ENCODE results near the gene TTF1. TPM values are rescaled to one million over a fixed set of nuclear protein-coding genes. Genes with fewer than 3 reads are reported as not detected.
"Not testable (repeated sequence)": the region's sequence is repeated elsewhere in the genome, so short reads cannot be mapped to it uniquely, and the experiment has no call there.

TTF1 gene
- polyA plus RNA-seq, 4 donors = 18.0 to 20.9 (median 19.3) TPM

- DNase-seq (ENCODE audit: low read depth in 4 of 4, low spot score in 2 of 4) = no peak
Observed at GRCh38 chr9:132414731-132415130, 8.1 kb upstream of the TTF1 start.

GRCh38 chr9:132413926-132414325 is 7.3 kb upstream of the TTF1 start:
- no peak for DNase-seq (ENCODE audit: low read depth in 4 of 4, low spot score in 2 of 4)

- DNase-seq (ENCODE audit: low read depth in 4 of 4, low spot score in 2 of 4) = peak in 1 of 4 donors; percentile 27
Observed at GRCh38 chr9:132412089-132412488, 5.4 kb upstream of the TTF1 start.

DNA sequence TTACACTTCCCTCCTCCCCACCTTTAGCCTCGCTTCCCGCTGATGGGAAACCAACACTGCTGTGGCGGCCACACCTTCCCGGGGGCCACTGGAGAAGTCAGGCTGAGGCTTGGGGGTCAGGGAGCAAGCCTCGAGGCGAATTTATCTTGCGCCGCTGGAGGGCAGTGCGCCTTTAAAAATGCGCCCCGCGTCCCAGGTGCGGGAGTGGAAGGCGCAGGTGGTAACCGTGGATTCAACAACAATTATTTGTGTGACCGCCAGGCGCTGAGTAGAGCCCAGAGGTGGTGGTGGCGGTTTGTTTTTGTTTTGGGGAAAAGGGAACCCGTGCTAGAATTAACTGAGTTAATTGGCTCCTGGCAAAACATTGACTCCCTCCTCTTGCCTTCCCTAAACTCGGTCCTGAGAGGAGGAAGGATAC is 4.5 kb upstream of the TTF1 start:
- peak in 1 of 4 donors; percentile 41 for DNase-seq (ENCODE audit: low read depth in 4 of 4, low spot score in 2 of 4)

DNA sequence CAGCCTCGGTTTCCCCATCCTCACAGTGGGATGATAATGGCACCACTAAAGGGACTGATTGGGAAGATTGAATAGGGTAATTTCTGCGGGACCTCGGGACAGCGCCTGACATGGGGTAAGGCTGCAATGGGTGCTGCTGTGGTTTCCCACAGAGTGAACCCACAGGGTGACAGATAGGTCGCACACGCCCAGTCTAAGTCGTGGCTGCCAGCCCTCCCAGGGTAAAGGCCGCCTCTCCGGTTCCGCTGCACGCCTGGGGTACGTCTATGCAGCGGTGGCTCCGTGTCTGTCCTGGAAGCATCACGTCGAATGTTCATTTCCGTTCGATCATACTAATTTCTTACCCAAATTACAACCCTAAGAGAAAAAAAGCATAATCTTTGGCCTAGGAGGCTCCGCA is 4.0 kb upstream of the TTF1 start:
- no peak for DNase-seq (ENCODE audit: low read depth in 4 of 4, low spot score in 2 of 4)

- peak in 1 of 4 donors; percentile 34 for DNase-seq (ENCODE audit: low read depth in 4 of 4, low spot score in 2 of 4)
Observed at GRCh38 chr9:132409828-132410528, 3.3 kb upstream of the TTF1 start, which contains the start of gene CFAP77. Gene CFAP77 (plus strand): TSS chr9:132410211. CDS start chr9:132410272, 61 bp downstream.

DNA sequence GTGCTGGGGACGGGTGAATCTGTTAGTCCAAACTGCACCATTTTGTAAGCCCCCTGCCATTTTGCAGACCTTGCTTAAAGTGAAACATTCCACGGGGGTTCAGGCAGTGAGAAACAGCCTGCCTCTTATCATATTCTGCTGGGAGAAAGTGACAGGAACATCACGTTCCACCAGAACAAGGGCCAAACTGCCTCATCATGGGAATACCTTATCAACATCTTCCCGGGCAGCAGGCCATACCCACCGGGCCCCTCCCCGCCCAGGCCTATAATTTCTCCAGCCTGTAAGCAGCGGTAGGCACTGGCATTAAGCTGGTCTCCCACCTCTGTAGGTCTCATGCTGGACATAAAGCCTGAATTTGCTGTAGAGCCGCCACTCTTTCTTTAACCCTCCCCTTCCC is 1.9 kb upstream of the TTF1 start:
- no peak for DNase-seq (ENCODE audit: low read depth in 4 of 4, low spot score in 2 of 4)

DNA sequence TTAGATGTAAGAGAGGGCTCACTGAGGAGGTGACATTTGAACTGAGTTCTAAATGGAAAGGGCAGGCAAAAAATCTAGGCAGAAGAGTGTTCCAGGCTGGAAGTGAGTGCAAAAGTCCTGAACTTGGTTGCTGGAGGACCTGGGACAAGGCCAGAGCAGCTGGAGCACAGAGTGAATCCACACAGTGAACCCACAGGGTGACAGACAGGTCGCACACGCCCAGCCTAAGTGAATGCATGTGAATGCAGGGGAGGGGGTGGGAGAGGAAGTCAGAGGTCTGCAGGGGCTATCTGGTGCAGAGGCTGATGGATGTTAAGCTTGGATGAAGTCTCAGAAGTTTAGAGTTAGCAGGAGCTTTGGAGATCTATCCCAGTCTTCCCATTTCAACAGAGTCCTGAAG is 556 bp upstream of the TTF1 start:
- DNase-seq (ENCODE audit: low read depth in 4 of 4, low spot score in 2 of 4) = no peak

DNA sequence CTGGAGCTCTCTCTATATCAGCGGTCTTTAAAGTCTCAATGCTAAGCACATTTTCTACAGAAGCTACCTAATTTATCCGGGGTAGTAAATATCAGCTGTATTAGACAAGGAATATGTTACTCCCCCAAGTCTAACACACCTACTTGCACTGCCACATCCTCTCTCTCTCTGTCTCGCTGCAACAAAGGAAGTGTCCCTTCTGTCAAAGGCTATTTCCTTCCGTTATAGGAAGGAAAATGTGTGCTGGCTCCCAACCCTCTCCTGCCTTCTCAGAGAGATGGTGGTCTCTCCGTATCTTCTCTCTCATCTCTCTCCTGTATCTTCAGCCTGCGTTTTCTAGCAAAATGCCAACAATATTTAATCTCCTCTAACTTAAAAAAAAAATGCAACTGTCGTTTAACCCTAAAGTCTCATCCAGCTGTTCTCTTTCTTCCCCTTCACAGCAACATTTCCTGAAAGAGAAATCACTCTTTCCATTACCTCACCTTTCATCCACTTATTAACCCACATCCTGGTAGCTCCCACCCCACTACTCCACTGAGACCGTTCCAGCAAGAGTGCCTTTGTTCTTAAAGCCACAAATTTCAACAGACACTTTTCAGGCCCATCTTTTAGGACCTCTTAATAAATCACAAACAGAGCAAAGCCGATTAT is 2.3 kb downstream of the TTF1 start:
- no peak for DNase-seq (ENCODE audit: low read depth in 4 of 4, low spot score in 2 of 4)

DNA sequence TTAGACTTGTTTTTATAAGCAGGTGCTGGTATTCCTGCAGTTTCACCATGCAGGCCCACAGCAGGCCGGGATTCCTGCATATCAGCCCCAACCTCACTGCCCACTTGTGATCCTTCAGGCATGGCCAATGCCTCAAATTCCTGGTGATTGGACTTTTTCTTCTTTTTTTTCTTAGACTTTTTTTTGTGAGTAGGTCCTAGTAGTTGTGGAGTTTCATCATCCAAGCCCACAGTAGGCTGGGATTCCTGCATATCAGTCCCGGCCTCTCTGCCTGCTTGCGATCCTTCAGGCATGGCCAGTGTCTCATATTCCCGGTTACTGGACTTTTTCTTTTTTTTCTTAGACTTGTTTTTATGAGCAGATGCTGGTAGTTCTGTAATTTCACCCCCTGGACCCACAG is 4.8 kb downstream of the TTF1 start:
- DNase-seq (ENCODE audit: low read depth in 4 of 4, low spot score in 2 of 4) = peak in 1 of 4 donors; percentile 40

DNA sequence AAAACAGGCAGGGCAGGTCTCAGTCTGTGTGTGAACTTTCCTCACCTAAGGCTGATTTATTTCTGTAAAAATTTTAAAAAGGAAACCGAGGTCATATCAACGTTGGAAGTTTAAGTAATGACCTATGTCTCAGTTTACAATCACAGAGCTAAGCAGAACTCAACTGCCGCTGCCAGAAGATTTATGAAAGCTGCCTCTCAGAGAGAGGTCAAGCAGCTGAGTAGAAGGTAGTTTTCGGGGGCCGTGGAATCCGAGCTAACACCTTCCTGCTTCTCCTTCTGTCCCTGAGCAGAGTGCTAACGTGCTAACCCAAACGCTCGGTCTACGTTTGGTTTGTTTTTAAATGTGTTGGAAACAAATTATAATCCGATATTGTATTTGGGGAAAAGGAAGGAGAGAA is 11.1 kb downstream of the TTF1 start:
- no peak for DNase-seq (ENCODE audit: low read depth in 4 of 4, low spot score in 2 of 4)

- DNase-seq (ENCODE audit: low read depth in 4 of 4, low spot score in 2 of 4) = no peak
Observed at GRCh38 chr9:132391449-132391848, 15.2 kb downstream of the TTF1 start.

GRCh38 chr9:132390966-132391365 is 15.7 kb downstream of the TTF1 start:
- no peak for DNase-seq (ENCODE audit: low read depth in 4 of 4, low spot score in 2 of 4)

GRCh38 chr9:132387133-132387532 is 19.5 kb downstream of the TTF1 start:
- no peak for DNase-seq (ENCODE audit: low read depth in 4 of 4, low spot score in 2 of 4)

DNA sequence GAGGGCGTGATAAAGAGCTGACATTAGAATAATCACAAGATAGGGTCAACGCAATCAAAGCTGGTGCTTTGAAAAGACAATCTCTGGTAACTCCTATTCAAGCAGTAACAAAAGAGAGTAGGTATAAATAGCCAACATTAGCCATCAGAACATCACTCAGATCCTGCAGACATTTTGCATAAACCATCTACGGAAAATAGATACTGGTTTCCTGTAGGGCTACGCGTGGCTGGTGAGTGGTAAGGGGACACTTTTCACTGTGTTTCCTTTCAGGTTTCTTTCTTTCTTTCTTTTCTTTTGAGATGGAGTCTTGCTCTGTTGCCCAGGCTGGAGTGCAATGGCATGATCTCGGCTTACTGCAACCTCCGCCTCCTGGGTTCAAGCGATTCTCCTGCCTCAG is 22.3 kb downstream of the TTF1 start:
- no peak for DNase-seq (ENCODE audit: low read depth in 4 of 4, low spot score in 2 of 4)

- DNase-seq (ENCODE audit: low read depth in 4 of 4, low spot score in 2 of 4) = no peak
Observed at GRCh38 chr9:132383462-132383883, 23.2 kb downstream of the TTF1 start.

GRCh38 chr9:132381966-132382541 is 24.6 kb downstream of the TTF1 start:
- no peak for DNase-seq (ENCODE audit: low read depth in 4 of 4, low spot score in 2 of 4)

- not testable (repeated sequence) for DNase-seq (ENCODE audit: low read depth in 4 of 4, low spot score in 2 of 4)
Observed at GRCh38 chr9:132378416-132378815, 28.2 kb downstream of the TTF1 start.

GRCh38 chr9:132377769-132378168 is 28.9 kb downstream of the TTF1 start:
- DNase-seq (ENCODE audit: low read depth in 4 of 4, low spot score in 2 of 4) = not testable (repeated sequence)

- no peak for DNase-seq (ENCODE audit: low read depth in 4 of 4, low spot score in 2 of 4)
Observed at GRCh38 chr9:132372177-132373095, 34.2 kb downstream of the TTF1 start.

DNA sequence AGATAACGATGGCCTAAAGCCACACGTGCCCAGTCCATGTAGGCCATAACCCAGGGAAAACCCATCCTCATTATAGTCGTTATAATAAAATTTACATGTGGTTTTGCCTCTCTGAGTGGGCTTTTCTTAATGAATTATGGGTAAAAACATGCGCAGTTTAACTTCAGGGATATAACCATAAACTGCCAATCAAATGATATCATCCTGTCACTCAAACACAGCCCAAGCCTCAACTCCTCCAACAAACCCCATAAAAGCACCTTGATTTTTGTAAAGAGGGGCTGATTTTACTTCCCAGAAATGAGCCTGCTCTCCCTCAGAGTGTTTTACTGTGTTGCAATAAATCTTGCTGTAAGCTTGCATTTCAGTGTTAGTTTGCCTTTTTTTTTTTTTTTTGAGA is 36.0 kb downstream of the TTF1 start:
- no peak for DNase-seq (ENCODE audit: low read depth in 4 of 4, low spot score in 2 of 4)

All from left renal cortex interstitium (tissue), 4 donors.